Measurements from ENCODE around the gene MED12.

MED12 gene

DNA sequence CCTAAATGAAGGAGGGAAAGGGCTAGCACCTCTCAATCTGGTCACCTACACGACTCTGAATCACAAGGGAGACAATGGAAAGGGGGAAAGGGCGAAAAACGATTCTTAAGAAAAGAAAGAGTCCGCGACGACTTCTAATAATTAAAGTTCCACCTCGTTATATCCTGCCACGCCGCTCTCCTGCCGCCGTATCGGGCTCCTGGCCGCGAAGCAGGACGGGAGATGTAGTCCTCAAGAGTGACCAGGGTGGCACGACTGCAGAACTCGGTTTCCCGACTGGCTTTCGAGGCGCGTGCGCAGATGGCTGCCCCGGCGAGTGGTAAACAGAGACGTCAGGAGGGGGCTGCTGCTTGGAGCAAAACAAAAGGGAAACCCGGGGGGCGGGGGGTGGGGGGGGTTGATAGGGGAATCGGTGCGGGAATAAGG is 22.8 kb upstream of the MED12 start, which contains the start of gene FOXO4:
FOXO4 (plus strand) TSS at position 297 of the 426 bp plus-strand sequence. CDS start 678 bp downstream, outside the sequence.
- TF ChIP-seq FOXP2 (optimal IDR thresholded peaks at IDR 0.05; ENCODE audit: control extremely low read depth, extremely low read length, insufficient read depth), result no peak
- TF ChIP-seq POLR2AphosphoS5 (IDR thresholded peaks at IDR 0.05; ENCODE audit: borderline replicate concordance, low read depth, low read length), result peak; percentile 68
- Histone ChIP-seq H3K9ac (ENCODE audit: insufficient read length) (peak within 1 kb of the TSS; percentile 74), H3K9me3 (ENCODE audit: low read depth, low read length) (no peaks in the 10 kb centered on the region), H3K4me3 (peak within 1 kb of the TSS; percentile 77), H3K36me3 (ENCODE audit: insufficient read depth, low read length) (no peaks in the 10 kb centered on the region), H3K27ac (no peak within 1 kb of the TSS)
- DNase-seq (ENCODE audit: low read depth, low spot score), result no peak

DNA sequence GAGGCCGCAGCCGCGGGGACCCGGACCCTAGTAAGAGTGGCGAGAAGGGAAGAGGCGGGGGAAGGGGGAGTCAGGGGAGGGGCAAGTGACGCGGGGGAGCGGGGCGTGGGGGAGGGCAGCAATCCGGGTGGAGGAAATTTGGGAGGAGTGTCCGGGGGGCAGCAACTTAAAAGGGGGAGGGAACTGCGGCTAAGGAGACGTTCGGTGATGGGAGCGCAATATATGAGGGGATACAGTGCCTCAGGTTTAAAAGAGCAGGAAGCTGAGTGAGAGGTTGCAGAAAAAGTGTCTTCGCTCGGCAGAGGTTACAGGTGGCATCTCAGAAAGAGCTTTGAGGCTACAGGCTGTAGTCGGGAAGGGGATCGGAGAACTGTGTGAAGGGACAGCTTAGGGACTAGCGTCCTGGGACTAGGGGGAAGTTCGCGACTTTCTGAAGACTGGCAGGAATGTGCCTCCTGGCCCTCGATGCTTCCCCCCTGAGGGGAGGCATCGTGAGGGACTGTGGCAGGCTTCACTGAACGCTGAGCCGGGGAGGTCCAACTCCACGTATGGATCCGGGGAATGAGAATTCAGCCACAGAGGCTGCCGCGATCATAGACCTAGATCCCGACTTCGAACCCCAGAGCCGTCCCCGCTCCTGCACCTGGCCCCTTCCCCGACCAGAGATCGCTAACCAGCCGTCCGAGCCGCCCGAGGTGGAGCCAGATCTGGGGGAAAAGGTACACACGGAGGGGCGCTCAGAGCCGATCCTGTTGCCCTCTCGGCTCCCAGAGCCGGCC is 22.2 kb upstream of the MED12 start:
- Histone ChIP-seq H3K36me3 (ENCODE audit: insufficient read depth, low read length) (no peaks in the 10 kb centered on the region), H3K9ac (ENCODE audit: insufficient read length) (peak overlapping the region; percentile 53), H3K9me3 (ENCODE audit: low read depth, low read length) (no peaks in the 10 kb centered on the region), H3K4me3 (peak overlapping the region; percentile 77), H3K27ac (no peak overlapping the region)
- no peak for DNase-seq (ENCODE audit: low read depth, low spot score)
- TF ChIP-seq EZH2 (IDR thresholded peaks at IDR 0.05), result no peak
- no peak for TF ChIP-seq POLR2AphosphoS5 (IDR thresholded peaks at IDR 0.05; ENCODE audit: borderline replicate concordance, low read depth, low read length)
- no peak for TF ChIP-seq FOXP2 (optimal IDR thresholded peaks at IDR 0.05; ENCODE audit: control extremely low read depth, extremely low read length, insufficient read depth)

DNA sequence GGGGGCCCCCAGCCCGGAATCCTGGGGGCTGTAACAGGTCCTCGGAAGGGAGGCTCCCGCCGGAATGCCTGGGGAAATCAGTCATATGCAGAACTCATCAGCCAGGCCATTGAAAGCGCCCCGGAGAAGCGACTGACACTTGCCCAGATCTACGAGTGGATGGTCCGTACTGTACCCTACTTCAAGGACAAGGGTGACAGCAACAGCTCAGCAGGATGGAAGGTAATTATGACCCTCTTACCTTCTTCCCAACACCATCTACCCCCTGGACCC is 21.7 kb upstream of the MED12 start:
- H3K27ac ChIP-seq, result no peak overlapping the region
- peak overlapping the region; percentile 53 for H3K9ac ChIP-seq (ENCODE audit: insufficient read length)
- H3K36me3 ChIP-seq (ENCODE audit: insufficient read depth, low read length), result no peaks in the 10 kb centered on the region
- H3K4me3 ChIP-seq, result peak overlapping the region; percentile 77
- no peak for DNase-seq (ENCODE audit: low read depth, low spot score)
- no peaks in the 10 kb centered on the region for H3K9me3 ChIP-seq (ENCODE audit: low read depth, low read length)
- TF ChIP-seq EZH2 (IDR thresholded peaks at IDR 0.05), result no peak
- TF ChIP-seq POLR2AphosphoS5 (IDR thresholded peaks at IDR 0.05; ENCODE audit: borderline replicate concordance, low read depth, low read length), result no peak
- no peak for TF ChIP-seq FOXP2 (optimal IDR thresholded peaks at IDR 0.05; ENCODE audit: control extremely low read depth, extremely low read length, insufficient read depth)

DNA sequence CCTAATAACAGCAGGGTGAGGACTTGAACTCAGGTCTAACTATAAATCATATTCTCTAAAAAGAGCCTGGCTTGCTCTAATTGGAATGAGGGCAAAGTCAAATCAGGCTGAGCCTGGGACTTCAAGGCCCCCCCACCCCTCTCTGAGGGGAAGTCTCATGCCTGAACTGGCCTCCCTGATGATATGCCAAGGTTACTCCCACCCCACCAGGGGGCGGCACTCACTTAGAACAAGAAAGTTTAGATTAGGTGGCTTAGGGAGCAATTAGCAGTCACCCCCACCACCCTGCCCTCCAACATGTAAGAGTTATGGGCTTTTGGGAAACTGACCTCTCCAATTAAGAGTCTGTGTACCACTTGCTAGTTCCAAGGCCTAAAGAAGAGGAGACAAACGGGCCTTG is 20.1 kb upstream of the MED12 start:
- TF ChIP-seq POLR2AphosphoS5 (IDR thresholded peaks at IDR 0.05; ENCODE audit: borderline replicate concordance, low read depth, low read length) (no peak), EZH2 (IDR thresholded peaks at IDR 0.05) (no peak), FOXP2 (optimal IDR thresholded peaks at IDR 0.05; ENCODE audit: control extremely low read depth, extremely low read length, insufficient read depth) (no peak)
- Histone ChIP-seq H3K36me3 (ENCODE audit: insufficient read depth, low read length) (no peaks in the 10 kb centered on the region), H3K4me3 (no peak overlapping the region), H3K9me3 (ENCODE audit: low read depth, low read length) (no peaks in the 10 kb centered on the region), H3K9ac (ENCODE audit: insufficient read length) (no peak overlapping the region), H3K27ac (no peak overlapping the region)
- no peak for DNase-seq (ENCODE audit: low read depth, low spot score)

DNA sequence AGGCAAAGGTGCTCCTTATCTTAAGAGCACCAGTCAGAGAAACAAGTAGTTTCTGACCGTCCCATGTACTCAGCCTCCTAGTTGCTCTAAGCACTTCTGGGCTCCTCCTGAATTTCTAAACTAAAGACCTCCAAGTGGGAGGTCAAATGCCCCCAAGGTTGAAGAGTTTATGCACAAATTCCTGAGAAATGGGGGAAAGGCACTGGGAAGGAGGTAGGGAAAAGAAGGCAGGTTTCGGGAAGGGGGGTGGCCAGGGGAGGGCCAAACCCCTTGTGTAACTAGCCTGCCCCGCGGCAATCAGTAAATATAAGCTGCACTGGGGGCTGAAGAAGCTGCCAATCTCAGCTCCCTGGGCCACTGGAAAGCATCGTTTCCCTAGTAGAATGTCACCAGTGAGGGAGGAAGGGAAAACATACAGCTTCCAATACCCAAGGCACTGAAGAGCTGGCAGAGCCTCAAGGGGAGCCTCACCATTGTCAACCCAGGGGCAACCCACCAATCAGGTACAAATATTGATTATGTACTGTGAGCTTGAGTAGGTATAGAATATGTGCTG is 19.4 kb upstream of the MED12 start:
- no peak for DNase-seq (ENCODE audit: low read depth, low spot score)
- TF ChIP-seq POLR2AphosphoS5 (IDR thresholded peaks at IDR 0.05; ENCODE audit: borderline replicate concordance, low read depth, low read length), result no peak
- no peak for TF ChIP-seq FOXP2 (optimal IDR thresholded peaks at IDR 0.05; ENCODE audit: control extremely low read depth, extremely low read length, insufficient read depth)
- no peak for TF ChIP-seq EZH2 (IDR thresholded peaks at IDR 0.05)
- H3K4me3 ChIP-seq, result no peak overlapping the region
- H3K27ac ChIP-seq, result no peak overlapping the region
- no peaks in the 10 kb centered on the region for H3K36me3 ChIP-seq (ENCODE audit: insufficient read depth, low read length)
- no peaks in the 10 kb centered on the region for H3K9me3 ChIP-seq (ENCODE audit: low read depth, low read length)
- no peak overlapping the region for H3K9ac ChIP-seq (ENCODE audit: insufficient read length)

DNA sequence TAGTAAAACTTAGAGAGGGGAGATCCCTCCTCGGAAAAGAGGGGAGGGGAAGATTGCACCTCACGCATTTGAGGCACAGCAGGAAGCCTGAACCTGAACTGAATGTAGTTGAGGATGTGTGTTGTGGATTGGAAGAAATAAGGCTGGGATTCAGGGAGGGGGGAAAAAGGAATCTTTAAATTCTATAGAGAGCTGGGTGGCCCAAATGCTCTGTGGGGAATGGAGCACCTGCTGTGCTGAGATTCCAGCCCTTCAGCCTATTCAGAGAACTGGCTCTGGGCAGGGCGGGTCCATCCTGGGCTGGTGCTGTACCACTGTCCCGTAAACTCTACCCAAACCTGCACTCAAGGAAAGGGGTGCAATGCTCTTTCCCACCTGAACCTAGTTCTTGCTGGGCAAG is 18.7 kb upstream of the MED12 start:
- no peak for DNase-seq (ENCODE audit: low read depth, low spot score)
- no peak overlapping the region for H3K27ac ChIP-seq

DNA sequence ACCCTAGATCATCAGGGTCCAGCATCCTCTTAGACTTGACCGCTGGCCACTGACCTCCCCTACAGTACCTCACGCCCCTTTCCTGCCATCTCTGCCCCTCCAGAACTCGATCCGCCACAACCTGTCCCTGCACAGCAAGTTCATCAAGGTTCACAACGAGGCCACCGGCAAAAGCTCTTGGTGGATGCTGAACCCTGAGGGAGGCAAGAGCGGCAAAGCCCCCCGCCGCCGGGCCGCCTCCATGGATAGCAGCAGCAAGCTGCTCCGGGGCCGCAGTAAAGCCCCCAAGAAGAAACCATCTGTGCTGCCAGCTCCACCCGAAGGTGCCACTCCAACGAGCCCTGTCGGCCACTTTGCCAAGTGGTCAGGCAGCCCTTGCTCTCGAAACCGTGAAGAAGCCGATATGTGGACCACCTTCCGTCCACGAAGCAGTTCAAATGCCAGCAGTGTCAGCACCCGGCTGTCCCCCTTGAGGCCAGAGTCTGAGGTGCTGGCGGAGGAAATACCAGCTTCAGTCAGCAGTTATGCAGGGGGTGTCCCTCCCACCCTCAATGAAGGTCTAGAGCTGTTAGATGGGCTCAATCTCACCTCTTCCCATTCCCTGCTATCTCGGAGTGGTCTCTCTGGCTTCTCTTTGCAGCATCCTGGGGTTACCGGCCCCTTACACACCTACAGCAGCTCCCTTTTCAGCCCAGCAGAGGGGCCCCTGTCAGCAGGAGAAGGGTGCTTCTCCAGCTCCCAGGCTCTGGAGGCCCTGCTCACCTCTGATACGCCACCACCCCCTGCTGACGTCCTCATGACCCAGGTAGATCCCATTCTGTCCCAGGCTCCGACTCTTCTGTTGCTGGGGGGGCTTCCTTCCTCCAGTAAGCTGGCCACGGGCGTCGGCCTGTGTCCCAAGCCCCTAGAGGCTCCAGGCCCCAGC is 17.6 kb upstream of the MED12 start:
- DNase-seq (ENCODE audit: low read depth, low spot score), result no peak
- H3K9me3 ChIP-seq (ENCODE audit: low read depth, low read length), result no peaks in the 10 kb centered on the region
- H3K27ac ChIP-seq, result no peak overlapping the region
- H3K9ac ChIP-seq (ENCODE audit: insufficient read length), result no peak overlapping the region
- TF ChIP-seq EZH2 (IDR thresholded peaks at IDR 0.05) (no peak), FOXP2 (optimal IDR thresholded peaks at IDR 0.05; ENCODE audit: control extremely low read depth, extremely low read length, insufficient read depth) (no peak), POLR2AphosphoS5 (IDR thresholded peaks at IDR 0.05; ENCODE audit: borderline replicate concordance, low read depth, low read length) (no peak)
- no peak overlapping the region for H3K4me3 ChIP-seq
- no peaks in the 10 kb centered on the region for H3K36me3 ChIP-seq (ENCODE audit: insufficient read depth, low read length)

More for the DNA sequence above, 18.7 kb upstream of the MED12 start:
- Histone ChIP-seq H3K9me3 (ENCODE audit: low read depth, low read length) (no peaks in the 10 kb centered on the region), H3K36me3 (ENCODE audit: insufficient read depth, low read length) (no peaks in the 10 kb centered on the region), H3K9ac (ENCODE audit: insufficient read length) (no peak overlapping the region), H3K4me3 (no peak overlapping the region)
- TF ChIP-seq POLR2AphosphoS5 (IDR thresholded peaks at IDR 0.05; ENCODE audit: borderline replicate concordance, low read depth, low read length) (no peak), FOXP2 (optimal IDR thresholded peaks at IDR 0.05; ENCODE audit: control extremely low read depth, extremely low read length, insufficient read depth) (no peak), EZH2 (IDR thresholded peaks at IDR 0.05) (no peak)

DNA sequence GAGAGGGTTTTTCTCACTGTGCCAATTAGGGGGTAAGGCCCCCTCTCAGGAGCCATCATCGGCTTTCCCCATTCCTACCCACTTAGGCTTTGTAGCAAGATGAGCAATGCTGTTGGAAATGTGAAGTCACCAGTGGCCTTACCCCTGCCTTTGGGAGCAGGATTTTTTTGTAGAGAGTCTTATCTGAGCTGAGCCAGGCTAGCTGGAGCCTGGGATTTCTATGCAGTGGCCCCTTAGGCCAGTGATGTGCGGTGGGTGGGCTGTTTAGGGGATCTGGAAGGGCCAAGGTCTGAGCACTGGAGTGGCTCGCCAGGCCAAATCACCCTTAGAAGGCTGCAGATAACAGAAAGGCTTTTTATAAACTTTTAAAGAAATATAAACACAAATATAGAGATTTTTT is 16.1 kb upstream of the MED12 start:
- Histone ChIP-seq H3K4me3 (no peak overlapping the region), H3K36me3 (ENCODE audit: insufficient read depth, low read length) (no peaks in the 10 kb centered on the region), H3K27ac (peak overlapping the region; percentile 95), H3K9ac (ENCODE audit: insufficient read length) (no peak overlapping the region), H3K9me3 (ENCODE audit: low read depth, low read length) (no peaks in the 10 kb centered on the region)
- no peak for DNase-seq (ENCODE audit: low read depth, low spot score)
- TF ChIP-seq FOXP2 (optimal IDR thresholded peaks at IDR 0.05; ENCODE audit: control extremely low read depth, extremely low read length, insufficient read depth) (no peak), EZH2 (IDR thresholded peaks at IDR 0.05) (no peak), POLR2AphosphoS5 (IDR thresholded peaks at IDR 0.05; ENCODE audit: borderline replicate concordance, low read depth, low read length) (no peak)
